Bronchial smooth muscle cell (primary cell): Measurements from ENCODE around the gene ALX4. TPM values are rescaled to one million over a fixed set of nuclear protein-coding genes. Genes with fewer than 3 reads are reported as not detected.

Experiments
- total RNA-seq: library from RNA; depleted of rRNA; stranded (reverse); fragments of >200 nt; gene quantifications from 2 replicates; pipeline ENCODE4 v1.2.1, GENCODE V29; 2014

ALX4 gene
- total RNA-seq: 0.32 and 2.1 TPM in 2 replicates

DNA sequence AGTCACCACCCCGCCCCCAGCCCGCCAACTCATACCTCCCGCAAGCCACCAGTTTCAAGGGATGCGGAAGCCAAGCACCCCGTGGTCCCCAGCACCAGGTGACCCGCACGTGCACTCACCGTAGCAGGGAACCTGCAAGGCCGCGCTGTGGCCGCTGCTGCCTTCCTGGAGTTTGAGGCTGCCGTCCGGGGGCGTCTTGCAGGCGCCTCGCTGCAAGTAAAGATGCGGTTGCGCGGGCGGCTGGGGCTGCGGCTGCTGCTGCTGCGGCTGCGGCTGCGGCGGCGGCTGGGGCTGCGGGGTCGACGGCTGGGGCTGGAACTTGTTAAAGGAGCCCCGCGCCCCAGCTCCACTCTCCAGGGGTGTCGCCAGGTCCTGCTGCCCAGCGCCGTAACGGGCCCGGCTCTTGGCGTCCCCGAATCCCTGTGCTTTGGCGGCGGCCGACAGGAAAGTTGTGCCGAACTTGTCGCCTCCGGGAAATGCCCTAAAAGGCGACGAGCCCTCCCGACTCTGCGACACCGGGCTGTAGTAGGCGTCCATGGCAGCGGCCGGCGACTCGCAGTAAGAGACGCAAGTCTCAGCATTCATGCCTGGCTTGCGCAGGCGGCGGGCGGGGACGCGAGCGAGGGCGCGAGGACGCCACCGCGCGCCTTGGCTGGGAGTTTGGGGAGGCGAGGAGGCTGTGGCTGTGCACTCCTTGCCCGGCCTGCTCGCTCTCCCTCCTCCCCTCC lies at the start of gene ALX4:
ALX4 (minus strand) TSS at position 662 of the 728 bp plus-strand sequence; CDS start at position 585, 77 bp downstream.

Other genes starting within 250 kb of the ALX4 start
- gene ACCS, start 243.9 kb downstream of the ALX4 start, total RNA-seq: 15.3 and 23.3 TPM in 2 replicates
- gene EXT2, start 214.5 kb downstream of the ALX4 start, total RNA-seq: 132 and 134 TPM in 2 replicates